ENCODE measurements around the gene TTC6. TPM values are rescaled to one million over a fixed set of nuclear protein-coding genes. Genes with fewer than 3 reads are reported as not detected.

Gene TTC6
- total RNA-seq, 1 donor from 2014 or later = 0.44 TPM

DNA sequence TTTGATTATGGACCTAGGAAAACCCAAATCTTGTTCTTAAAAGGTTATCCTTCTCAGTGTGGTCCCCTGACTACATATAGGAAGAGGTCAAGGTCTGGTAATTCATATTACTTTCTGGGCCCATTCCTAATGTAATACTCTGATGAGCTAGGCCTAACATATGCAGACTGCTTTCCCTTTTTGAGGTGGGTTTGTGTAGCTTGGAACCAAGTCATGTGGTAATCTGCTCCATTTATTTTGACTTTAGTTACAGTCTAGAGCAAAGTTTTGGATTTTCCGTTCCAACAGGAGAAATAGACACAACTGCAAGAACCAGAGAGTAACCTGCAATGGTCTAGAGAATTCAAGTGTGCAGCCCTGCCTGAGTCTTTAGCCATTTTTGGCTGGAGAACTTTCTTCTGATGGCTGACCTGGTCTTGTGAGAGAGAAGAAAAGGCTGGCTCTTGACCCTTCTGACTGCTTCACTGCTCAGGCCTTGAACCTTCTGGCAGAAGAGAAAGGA, 22.5 kb downstream of the TTC6 start:
- Mint-ChIP-seq H3K27ac (ENCODE audit: unreplicated experiment) (no peak overlapping the region), H3K4me1 (ENCODE audit: low read depth, unreplicated experiment) (no peaks in the 10 kb centered on the region), H3K4me3 (ENCODE audit: unreplicated experiment) (no peak overlapping the region), H3K27me3 (ENCODE audit: unreplicated experiment) (peaks cover 3% of the 10 kb centered on the region), H3K9me3 (ENCODE audit: unreplicated experiment) (peaks cover 2% of the 10 kb centered on the region), H3K36me3 (ENCODE audit: unreplicated experiment) (peaks cover 17% of the 10 kb centered on the region)
- DNase-seq = no peak
- TF ChIP-seq, protein P1, sequence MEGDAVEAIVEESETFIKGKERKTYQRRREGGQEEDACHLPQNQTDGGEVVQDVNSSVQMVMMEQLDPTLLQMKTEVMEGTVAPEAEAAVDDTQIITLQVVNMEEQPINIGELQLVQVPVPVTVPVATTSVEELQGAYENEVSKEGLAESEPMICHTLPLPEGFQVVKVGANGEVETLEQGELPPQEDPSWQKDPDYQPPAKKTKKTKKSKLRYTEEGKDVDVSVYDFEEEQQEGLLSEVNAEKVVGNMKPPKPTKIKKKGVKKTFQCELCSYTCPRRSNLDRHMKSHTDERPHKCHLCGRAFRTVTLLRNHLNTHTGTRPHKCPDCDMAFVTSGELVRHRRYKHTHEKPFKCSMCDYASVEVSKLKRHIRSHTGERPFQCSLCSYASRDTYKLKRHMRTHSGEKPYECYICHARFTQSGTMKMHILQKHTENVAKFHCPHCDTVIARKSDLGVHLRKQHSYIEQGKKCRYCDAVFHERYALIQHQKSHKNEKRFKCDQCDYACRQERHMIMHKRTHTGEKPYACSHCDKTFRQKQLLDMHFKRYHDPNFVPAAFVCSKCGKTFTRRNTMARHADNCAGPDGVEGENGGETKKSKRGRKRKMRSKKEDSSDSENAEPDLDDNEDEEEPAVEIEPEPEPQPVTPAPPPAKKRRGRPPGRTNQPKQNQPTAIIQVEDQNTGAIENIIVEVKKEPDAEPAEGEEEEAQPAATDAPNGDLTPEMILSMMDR (IDR thresholded peaks at IDR 0.05; ENCODE audit: partially characterized antibody, unreplicated experiment) = no peak

- DNase-seq = no peak
- Mint-ChIP-seq H3K27ac (ENCODE audit: unreplicated experiment) (no peak overlapping the region), H3K4me3 (ENCODE audit: unreplicated experiment) (no peak overlapping the region), H3K27me3 (ENCODE audit: unreplicated experiment) (peaks cover 3% of the 10 kb centered on the region), H3K36me3 (ENCODE audit: unreplicated experiment) (peaks cover 17% of the 10 kb centered on the region), H3K4me1 (ENCODE audit: low read depth, unreplicated experiment) (no peaks in the 10 kb centered on the region), H3K9me3 (ENCODE audit: unreplicated experiment) (peaks cover 2% of the 10 kb centered on the region)
- TF ChIP-seq, protein P1 (IDR thresholded peaks at IDR 0.05; ENCODE audit: partially characterized antibody, unreplicated experiment) = no peak
These were observed 23.1 kb downstream of the TTC6 start for GRCh38 chr14:37618498-37619028.

GRCh38 chr14:37620856-37621255, 25.4 kb downstream of the TTC6 start:
- peaks cover 7% of the 10 kb centered on the region for H3K36me3 Mint-ChIP-seq (ENCODE audit: unreplicated experiment)
- H3K4me3 Mint-ChIP-seq (ENCODE audit: unreplicated experiment) = no peak overlapping the region
- no peak overlapping the region for H3K27ac Mint-ChIP-seq (ENCODE audit: unreplicated experiment)
- H3K4me1 Mint-ChIP-seq (ENCODE audit: low read depth, unreplicated experiment) = no peaks in the 10 kb centered on the region
- TF ChIP-seq, protein P1 (IDR thresholded peaks at IDR 0.05; ENCODE audit: partially characterized antibody, unreplicated experiment) = no peak
- no peak for DNase-seq
- H3K9me3 Mint-ChIP-seq (ENCODE audit: unreplicated experiment) = no peaks in the 10 kb centered on the region
- peaks cover 3% of the 10 kb centered on the region for H3K27me3 Mint-ChIP-seq (ENCODE audit: unreplicated experiment)

DNA sequence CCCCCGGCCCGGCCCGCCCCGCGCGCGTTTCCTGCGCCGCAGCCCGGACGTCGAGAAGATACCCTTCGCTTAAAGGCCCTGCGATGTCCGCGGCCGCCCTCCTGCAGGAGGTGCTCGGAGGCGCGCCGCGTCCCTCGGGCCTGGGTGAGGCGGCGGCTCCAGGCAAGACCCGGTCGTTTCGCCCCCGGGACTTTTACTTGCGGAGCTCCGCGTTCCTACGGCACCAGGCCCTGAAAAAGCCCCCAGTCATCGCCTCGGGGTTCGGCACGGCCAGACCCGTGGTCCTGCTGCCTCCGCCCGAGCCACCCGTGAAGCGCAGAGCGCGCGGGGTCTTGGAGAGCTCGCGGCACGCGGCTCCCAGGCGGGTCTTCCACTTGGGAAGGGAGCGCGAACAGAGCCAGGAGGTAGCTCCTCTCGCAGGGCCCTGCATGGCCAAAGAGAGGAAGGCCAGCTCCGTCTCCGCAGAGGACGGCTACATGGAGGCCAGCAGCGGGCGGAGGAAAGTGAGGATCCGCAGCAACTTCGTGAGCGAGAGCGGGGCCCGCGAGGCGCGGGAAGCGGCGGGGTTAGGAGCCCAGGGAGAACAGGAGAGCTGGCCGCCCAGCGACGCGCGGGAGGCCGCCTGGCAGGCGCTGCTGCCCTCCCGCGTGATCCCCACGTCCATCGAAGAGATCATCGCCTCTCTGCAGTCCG, 26.9 kb downstream of the TTC6 start:
- Mint-ChIP-seq H3K27me3 (ENCODE audit: unreplicated experiment) (peaks cover 3% of the 10 kb centered on the region), H3K27ac (ENCODE audit: unreplicated experiment) (no peak overlapping the region), H3K4me1 (ENCODE audit: low read depth, unreplicated experiment) (no peaks in the 10 kb centered on the region), H3K9me3 (ENCODE audit: unreplicated experiment) (no peaks in the 10 kb centered on the region), H3K4me3 (ENCODE audit: unreplicated experiment) (peak overlapping the region; percentile 82), H3K36me3 (ENCODE audit: unreplicated experiment) (no peaks in the 10 kb centered on the region)
- TF ChIP-seq, protein P1 (IDR thresholded peaks at IDR 0.05; ENCODE audit: partially characterized antibody, unreplicated experiment) = no peak
- DNase-seq = peak; percentile 55

- Mint-ChIP-seq H3K9me3 (ENCODE audit: unreplicated experiment) (peaks cover 1% of the 10 kb centered on the region), H3K27ac (ENCODE audit: unreplicated experiment) (no peak overlapping the region), H3K4me3 (ENCODE audit: unreplicated experiment) (no peak overlapping the region), H3K27me3 (ENCODE audit: unreplicated experiment) (peaks cover 3% of the 10 kb centered on the region), H3K4me1 (ENCODE audit: low read depth, unreplicated experiment) (no peaks in the 10 kb centered on the region), H3K36me3 (ENCODE audit: unreplicated experiment) (no peaks in the 10 kb centered on the region)
- no peak for DNase-seq
- TF ChIP-seq, protein P1 (IDR thresholded peaks at IDR 0.05; ENCODE audit: partially characterized antibody, unreplicated experiment) = no peak
These were observed 28.1 kb downstream of the TTC6 start for GRCh38 chr14:37623426-37623951.

Data from glutamatergic neuron (in vitro differentiated cells).